Measurements from ENCODE around the gene CD300E. TPM values are rescaled to one million over a fixed set of nuclear protein-coding genes. Genes with fewer than 3 reads are reported as not detected.

The CD300E gene
- total RNA-seq, 1 donor = not detected

- no peak for DNase-seq (ENCODE audit: low read depth)
- no peak overlapping the region for H3K4me3 ChIP-seq (ENCODE audit: low read depth, low read length)
- TF ChIP-seq, protein P1, sequence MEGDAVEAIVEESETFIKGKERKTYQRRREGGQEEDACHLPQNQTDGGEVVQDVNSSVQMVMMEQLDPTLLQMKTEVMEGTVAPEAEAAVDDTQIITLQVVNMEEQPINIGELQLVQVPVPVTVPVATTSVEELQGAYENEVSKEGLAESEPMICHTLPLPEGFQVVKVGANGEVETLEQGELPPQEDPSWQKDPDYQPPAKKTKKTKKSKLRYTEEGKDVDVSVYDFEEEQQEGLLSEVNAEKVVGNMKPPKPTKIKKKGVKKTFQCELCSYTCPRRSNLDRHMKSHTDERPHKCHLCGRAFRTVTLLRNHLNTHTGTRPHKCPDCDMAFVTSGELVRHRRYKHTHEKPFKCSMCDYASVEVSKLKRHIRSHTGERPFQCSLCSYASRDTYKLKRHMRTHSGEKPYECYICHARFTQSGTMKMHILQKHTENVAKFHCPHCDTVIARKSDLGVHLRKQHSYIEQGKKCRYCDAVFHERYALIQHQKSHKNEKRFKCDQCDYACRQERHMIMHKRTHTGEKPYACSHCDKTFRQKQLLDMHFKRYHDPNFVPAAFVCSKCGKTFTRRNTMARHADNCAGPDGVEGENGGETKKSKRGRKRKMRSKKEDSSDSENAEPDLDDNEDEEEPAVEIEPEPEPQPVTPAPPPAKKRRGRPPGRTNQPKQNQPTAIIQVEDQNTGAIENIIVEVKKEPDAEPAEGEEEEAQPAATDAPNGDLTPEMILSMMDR (IDR thresholded peaks at IDR 0.05; ENCODE audit: insufficient read depth, low read depth, low read length) = no peak
Measured at GRCh38 chr17:74595037-74595750, 28.3 kb downstream of the CD300E start.

GRCh38 chr17:74592087-74592990 is 31.2 kb downstream of the CD300E start, which contains the start of gene CD300LD:
Gene CD300LD (minus strand): TSS chr17:74592283. CDS start chr17:74592202, 81 bp downstream.
- no peak for DNase-seq (ENCODE audit: low read depth)
- TF ChIP-seq, protein P1 (IDR thresholded peaks at IDR 0.05; ENCODE audit: insufficient read depth, low read depth, low read length) = no peak

GRCh38 chr17:74591503-74591902 is 32.0 kb downstream of the CD300E start:
- DNase-seq (ENCODE audit: low read depth) = no peak
- TF ChIP-seq, protein P1 (IDR thresholded peaks at IDR 0.05; ENCODE audit: insufficient read depth, low read depth, low read length) = no peak
- no peak overlapping the region for H3K4me3 ChIP-seq (ENCODE audit: low read depth, low read length)

More at GRCh38 chr17:74592087-74592990, 31.2 kb downstream of the CD300E start, which contains the start of gene CD300LD:
- H3K4me3 ChIP-seq (ENCODE audit: low read depth, low read length) = no peak within 1 kb of the TSS

DNA sequence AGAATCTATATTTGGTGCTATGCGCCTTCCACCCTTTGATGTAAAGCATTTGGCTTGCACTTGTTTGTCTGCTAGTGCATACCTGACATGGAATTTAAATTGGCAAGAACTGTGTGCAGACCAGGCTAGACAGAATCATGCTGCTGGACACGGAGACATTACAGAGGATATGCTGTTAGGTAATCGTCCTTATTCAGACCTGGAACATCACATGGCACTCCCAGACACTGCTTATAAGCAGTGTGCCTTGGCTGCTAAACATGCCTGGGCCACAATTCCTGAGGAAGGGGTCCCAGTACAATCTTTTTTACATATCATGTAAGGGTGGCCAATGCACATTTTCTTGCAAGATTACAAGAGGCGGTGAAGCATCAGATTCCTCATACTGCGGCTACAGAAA is 37.8 kb downstream of the CD300E start:
- TF ChIP-seq, protein P1 (IDR thresholded peaks at IDR 0.05; ENCODE audit: insufficient read depth, low read depth, low read length) = no peak

GRCh38 chr17:74584292-74585060 is 39.1 kb downstream of the CD300E start:
- no peak overlapping the region for H3K4me3 ChIP-seq (ENCODE audit: low read depth, low read length)
- TF ChIP-seq, protein P1 (IDR thresholded peaks at IDR 0.05; ENCODE audit: insufficient read depth, low read depth, low read length) = no peak
- no peak for DNase-seq (ENCODE audit: low read depth)

More for the DNA sequence above, 37.8 kb downstream of the CD300E start:
- DNase-seq (ENCODE audit: low read depth) = no peak
- H3K4me3 ChIP-seq (ENCODE audit: low read depth, low read length) = no peak overlapping the region

- TF ChIP-seq, protein P1 (IDR thresholded peaks at IDR 0.05; ENCODE audit: insufficient read depth, low read depth, low read length) = no peak
- no peak for DNase-seq (ENCODE audit: low read depth)
Measured at GRCh38 chr17:74582633-74583032, 40.9 kb downstream of the CD300E start.

More at GRCh38 chr17:74582633-74583032, 40.9 kb downstream of the CD300E start:
- H3K4me3 ChIP-seq (ENCODE audit: low read depth, low read length) = no peak overlapping the region
